HG03025 (cell line): ENCODE measurements around the gene ABCG5.

Source experiments
- ATAC-seq: cut with Tn5 transposase; IDR thresholded peaks from one replicate; pipeline ENCODE4 v1.9.1; 2021; ENCODE audit warnings: mild to moderate bottlenecking, moderate library complexity; ENCODE audit not compliant: unreplicated experiment, low FRiP score

The ABCG5 gene

GRCh38 chr2:43845181-43845580 is 6.5 kb upstream of the ABCG5 start:
- ATAC-seq, result no peak

GRCh38 chr2:43842866-43843226 is 4.2 kb upstream of the ABCG5 start:
- ATAC-seq, result no peak

GRCh38 chr2:43841949-43842865 is 3.6 kb upstream of the ABCG5 start:
- ATAC-seq, result no peak

GRCh38 chr2:43840965-43841364 is 2.3 kb upstream of the ABCG5 start:
- ATAC-seq, result no peak

- no peak for ATAC-seq
Observed at GRCh38 chr2:43839776-43840564, 1.3 kb upstream of the ABCG5 start.

GRCh38 chr2:43837831-43838559 is 644 bp downstream of the ABCG5 start:
- ATAC-seq, result no peak

GRCh38 chr2:43837033-43837432 is 1.6 kb downstream of the ABCG5 start:
- no peak for ATAC-seq

GRCh38 chr2:43832457-43832856 is 6.2 kb downstream of the ABCG5 start:
- no peak for ATAC-seq

- no peak for ATAC-seq
Observed at GRCh38 chr2:43831543-43832294, 6.9 kb downstream of the ABCG5 start.

GRCh38 chr2:43826305-43827250 is 12.1 kb downstream of the ABCG5 start:
- ATAC-seq, result no peak

GRCh38 chr2:43825841-43826240 is 12.8 kb downstream of the ABCG5 start:
- ATAC-seq, result no peak

GRCh38 chr2:43824951-43825493 is 13.6 kb downstream of the ABCG5 start:
- ATAC-seq, result no peak

GRCh38 chr2:43824512-43824911 is 14.1 kb downstream of the ABCG5 start:
- ATAC-seq, result no peak

- ATAC-seq, result no peak
Observed at GRCh38 chr2:43823751-43824150, 14.9 kb downstream of the ABCG5 start.

- no peak for ATAC-seq
Observed at GRCh38 chr2:43822839-43823238, 15.8 kb downstream of the ABCG5 start.

GRCh38 chr2:43819491-43820163 is 19.0 kb downstream of the ABCG5 start:
- no peak for ATAC-seq

GRCh38 chr2:43818761-43819160 is 19.9 kb downstream of the ABCG5 start:
- ATAC-seq, result no peak

- ATAC-seq, result no peak
Observed at GRCh38 chr2:43814711-43815110, 23.9 kb downstream of the ABCG5 start.
